GM21423 (cell line): ENCODE measurements around the gene MYMX.

Source experiments
- ATAC-seq: cut with Tn5 transposase; IDR thresholded peaks from one replicate; pipeline ENCODE4 v1.9.1; 2021; ENCODE audit warnings: mild to moderate bottlenecking, moderate library complexity; ENCODE audit not compliant: unreplicated experiment

Gene MYMX

DNA sequence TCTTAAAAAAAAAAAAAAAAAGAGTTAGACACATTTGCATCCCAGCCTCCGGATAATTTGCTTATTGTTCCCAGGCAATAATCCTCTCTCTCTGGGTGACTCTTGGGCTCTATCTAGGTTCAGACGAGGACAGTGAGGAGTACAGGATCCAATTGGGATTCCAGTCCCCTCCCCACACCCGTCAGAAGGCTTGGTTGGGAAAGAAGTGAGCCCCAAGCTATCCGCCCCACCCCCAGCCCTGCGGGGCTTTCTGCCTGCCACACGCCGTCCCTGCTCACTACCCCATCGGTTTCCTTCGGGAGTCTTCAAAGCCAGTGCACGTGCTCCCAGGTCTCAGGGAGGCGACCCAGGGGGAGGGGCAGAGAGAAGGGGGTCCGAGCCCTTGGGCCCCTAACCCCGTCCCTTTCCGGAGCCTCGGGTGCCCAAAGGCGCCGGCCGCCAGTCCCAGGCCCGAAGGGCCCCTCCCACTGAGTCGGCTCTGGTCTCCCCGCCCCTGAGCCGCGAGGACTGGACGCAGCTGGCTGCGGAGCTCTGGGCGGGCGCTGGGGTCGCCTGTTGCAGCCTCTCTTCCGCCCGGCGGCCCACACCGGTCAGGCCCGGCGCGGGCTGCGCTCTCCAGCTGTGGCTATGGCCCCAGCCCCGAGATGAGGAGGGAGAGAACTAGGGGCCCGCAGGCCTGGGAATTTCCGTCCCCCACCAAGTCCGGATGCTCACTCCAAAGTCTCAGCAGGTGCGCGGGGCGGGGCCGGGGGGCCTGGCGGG is 2.5 kb downstream of the MYMX start:
- ATAC-seq = peak; percentile 43

DNA sequence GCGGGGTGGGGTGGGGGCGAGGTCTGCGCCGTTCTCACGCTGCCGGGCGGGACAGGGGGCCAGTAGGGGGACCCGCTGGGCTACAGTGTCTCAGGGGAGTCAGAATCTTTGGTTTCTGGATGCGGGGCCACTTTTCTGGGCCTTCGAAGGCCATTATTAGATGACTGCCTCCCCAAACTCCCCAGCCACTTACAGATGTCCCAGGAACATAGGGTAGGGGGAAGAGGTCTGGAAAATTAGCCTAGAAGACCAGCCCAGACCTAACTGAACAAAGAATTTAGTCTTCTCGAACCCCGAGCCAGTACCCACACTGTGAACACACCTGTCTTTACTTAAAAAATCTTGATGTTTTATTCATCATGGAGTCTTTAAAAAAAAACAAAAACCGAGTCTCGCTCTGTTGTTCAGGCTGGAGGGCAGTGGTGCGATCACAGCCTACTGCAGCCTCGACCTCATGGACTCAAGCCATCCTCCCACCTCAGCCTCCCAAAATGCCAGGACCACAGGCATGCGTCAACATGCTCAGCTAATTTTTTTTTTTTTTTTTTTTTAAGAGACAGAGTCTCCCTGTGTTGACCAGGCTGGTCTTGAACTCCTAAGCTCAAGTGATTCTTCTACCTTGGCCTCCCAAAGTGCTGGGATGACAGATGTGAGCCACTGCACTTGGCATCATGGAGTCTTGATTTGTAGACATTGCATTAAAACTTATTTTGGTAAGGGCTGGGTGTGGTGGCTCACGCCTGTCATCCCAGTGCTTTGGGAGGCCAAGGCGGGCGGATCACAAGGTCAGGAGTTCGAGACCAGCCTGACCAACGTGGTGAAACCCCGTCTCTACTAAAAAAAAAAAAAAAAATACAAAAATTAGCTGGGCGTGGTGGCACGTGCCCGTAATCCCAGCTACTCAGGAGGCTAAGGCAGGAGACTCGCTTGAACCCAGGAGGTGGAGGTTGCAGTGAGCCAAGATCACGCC is 3.4 kb downstream of the MYMX start:
- ATAC-seq = no peak

DNA sequence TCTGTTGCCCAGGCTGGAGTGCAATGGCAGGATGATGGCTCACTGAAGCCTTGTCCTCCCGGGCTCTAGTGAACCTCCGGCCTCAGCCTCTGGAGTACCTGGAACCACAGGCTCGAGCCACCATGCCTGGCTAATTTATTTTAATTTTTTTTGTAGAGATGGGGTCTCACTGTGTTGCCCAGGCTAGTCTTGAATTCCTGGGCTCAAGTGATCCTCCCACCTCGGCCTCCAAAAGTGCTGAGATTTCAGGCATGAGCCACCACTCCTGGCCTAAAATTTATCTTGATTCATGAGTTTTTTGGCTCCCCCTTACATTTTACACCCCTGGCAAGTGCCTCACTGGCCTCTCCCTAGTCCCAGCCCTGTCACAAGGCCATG is 4.2 kb downstream of the MYMX start:
- ATAC-seq = no peak

- peak; percentile 33 for ATAC-seq
These were observed 4.7 kb downstream of the MYMX start for GRCh38 chr6:44221291-44221960.

DNA sequence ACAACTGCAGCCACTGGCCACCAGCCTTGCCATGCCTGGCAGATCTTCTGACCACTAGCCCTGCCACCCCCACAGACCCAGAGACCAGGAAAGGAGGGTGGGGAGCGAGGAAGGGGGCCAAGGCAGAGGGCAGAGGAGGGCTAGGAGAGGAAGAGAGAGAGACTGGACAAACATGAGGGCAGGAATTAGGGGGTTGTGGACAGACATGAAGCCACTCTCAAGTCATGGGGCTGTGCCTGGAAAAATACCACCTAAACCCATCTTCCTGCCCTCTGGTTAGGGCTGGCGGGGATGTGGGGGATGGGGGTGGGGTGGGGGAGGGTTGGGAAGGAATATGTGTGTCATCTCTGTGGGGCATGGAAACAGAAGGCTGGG is 5.2 kb downstream of the MYMX start:
- ATAC-seq = no peak

GRCh38 chr6:44222486-44223318 is 6.0 kb downstream of the MYMX start:
- ATAC-seq = no peak

- ATAC-seq = peak; percentile 41
These were observed 6.7 kb downstream of the MYMX start, which contains the start of gene SLC29A1 for GRCh38 chr6:44223319-44224028. Gene SLC29A1, plus strand, starts transcription at chr6:44223595. Its CDS starts 3,719 bp downstream, at chr6:44227314.

DNA sequence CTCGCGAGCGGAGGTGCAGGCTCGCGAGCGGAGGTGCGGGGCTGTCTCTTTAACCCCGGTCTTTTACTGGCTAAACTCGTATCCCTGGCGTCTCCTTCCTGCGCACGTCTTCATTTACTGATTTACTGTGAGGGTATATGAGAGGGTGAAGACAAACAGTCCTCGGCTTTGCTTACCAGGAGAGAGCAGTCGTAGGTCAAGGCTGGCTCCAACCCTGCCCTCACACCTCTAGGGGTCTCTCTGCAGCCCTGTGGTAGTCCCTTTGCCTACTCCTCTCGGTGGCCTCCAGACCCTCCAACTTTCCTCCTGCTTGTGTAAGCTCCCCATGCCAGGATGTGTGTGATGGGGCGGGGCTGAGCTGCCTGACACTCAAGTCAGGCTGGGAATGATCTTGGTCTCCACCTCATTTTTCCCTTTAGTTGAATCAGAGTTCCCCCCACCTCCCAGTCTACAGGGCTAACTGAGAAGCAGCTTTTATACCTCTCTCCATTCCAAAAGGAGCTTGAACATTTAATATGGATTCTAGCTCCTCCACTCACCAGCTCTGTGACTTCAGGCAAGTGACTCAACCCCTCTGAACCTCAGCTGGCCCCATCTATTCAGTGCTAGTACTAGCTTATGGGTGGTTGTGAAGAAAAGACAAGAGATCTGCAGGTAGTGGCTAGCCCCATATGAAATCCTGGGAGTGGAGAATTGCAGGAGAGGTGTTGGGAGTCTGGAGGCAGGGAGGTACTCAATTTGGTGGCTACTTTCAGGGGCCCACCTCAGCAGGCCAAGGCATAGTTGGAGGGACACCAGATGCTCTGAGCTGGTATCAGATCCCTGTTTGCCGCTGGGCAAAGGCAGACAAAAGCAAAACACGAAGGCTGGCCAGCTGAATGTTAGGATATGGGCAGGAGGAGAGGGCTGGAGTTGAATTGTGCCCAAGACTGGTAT is 7.6 kb downstream of the MYMX start:
- ATAC-seq = peak; percentile 10

- ATAC-seq = no peak
These were observed 8.2 kb downstream of the MYMX start for GRCh38 chr6:44224965-44225305.

- ATAC-seq = no peak
These were observed 9.0 kb downstream of the MYMX start for GRCh38 chr6:44225579-44226325.

GRCh38 chr6:44226368-44227147 is 9.8 kb downstream of the MYMX start:
- no peak for ATAC-seq

DNA sequence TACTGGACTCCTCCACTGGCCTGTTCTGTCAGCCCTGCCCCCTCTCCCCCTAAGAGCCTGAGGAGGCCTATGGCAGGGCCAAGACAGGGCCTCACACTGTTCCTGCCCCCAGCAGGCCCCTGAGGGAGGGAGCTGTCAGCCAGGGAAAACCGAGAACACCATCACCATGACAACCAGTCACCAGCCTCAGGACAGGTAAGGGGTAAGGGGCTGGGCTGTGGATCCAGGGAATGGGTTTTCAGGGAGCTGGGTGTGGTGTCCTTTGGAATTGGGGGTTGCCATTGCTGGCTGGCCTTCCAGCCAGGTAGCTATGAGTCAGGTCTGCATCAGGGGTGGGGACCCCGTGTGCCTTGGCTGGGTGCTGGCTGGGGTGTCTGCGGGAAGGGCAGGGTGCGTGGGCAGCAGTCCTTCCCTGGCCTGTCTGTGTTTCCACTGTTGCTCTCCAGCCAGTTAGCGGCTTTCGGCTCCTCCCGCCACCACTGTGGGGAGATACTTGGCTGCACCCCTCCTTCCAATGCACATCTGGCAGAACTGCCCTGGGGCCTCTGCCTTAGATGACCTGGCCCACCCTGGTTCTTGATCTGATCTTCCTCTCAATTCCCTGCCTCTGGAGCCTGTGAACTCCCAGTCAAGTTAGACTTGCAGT is 10.5 kb downstream of the MYMX start:
- no peak for ATAC-seq

DNA sequence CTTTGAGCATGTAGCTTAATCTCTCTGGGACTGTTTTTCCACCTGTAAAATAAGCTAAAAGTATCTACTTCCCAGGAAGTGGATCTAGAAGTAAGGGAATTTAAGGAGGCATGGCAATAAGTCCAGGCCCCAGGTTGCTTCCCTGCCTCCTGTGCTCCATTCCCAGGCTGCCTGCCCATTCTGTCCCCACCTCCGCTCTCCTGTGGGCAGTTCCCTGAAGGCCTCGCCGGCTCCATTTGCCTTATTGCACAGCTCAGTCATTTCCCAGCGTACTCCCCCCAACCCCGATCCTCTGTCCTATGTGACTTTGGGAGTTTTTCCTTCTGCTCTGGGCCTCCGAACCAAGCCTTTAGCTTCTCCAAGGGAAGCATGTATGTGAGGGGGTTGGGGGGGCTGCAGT is 11.3 kb downstream of the MYMX start:
- no peak for ATAC-seq

DNA sequence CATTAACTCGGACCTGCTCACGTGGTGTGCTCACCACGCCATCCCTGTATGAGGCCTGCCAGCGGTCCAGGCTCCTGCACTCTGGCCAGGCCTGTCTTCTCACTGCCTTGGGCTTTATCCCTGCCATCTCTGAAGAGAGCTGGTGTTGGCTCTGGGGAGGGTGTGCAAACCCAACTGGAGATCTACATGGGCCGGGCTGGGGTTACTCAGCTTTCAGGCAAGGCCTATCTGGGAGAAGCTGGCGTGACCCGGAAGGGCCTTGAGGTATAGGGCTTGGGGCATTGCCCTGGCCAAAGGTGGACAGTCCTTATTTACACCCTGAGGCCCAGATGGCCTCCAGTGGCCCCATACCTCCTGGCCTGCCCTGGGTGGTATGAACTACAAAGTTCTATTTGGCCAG is 11.7 kb downstream of the MYMX start:
- no peak for ATAC-seq

- no peak for ATAC-seq
These were observed 12.1 kb downstream of the MYMX start for GRCh38 chr6:44228836-44229235.

GRCh38 chr6:44229376-44230033 is 12.8 kb downstream of the MYMX start:
- ATAC-seq = no peak
